Keratinocyte (primary cell): ENCODE measurements around the gene FOXE1. TPM values are rescaled to one million over a fixed set of nuclear protein-coding genes. Genes with fewer than 3 reads are reported as not detected.

Experiments used
- DNase-seq: peaks from one replicate; pipeline ENCODE4 v3.0.0-alpha.2; 2011; ENCODE audit warnings: low read depth, missing footprints, low spot score
- FAIRE-seq: peaks from 2 replicates; lab custom pipeline; 2011; peaks lifted over from hg19 to GRCh38; lab: Jason Lieb, UNC
- H2AFZ ChIP-seq: 2 replicates; pipeline ENCODE4 v1.6.0; 2012; ENCODE audit warnings: low read length, control low read depth, inconsistent platforms; ENCODE audit not compliant: control insufficient read depth
- H3K27ac ChIP-seq: 2 replicates; pipeline ENCODE4 v1.5.1; 2011; ENCODE audit warnings: low read length; ENCODE audit not compliant: control insufficient read depth, insufficient read depth
- H3K27me3 ChIP-seq: 3 replicates; pipeline ENCODE4 v1.6.0; 2011; ENCODE audit warnings: low read length; ENCODE audit not compliant: control insufficient read depth, insufficient read depth; ENCODE audit errors: extremely low read depth
- H3K36me3 ChIP-seq, 2 experiments: 2 replicates in 1 of 2; 3 replicates in 1 of 2; pipeline ENCODE4 v1.5.1; 2011; ENCODE audit warnings: low read length in 2 of 2, mild to moderate bottlenecking in 1 of 2; ENCODE audit not compliant: control insufficient read depth in 2 of 2, insufficient read depth in 2 of 2; ENCODE audit errors: extremely low read depth in 1 of 2
- H3K4me1 ChIP-seq: 3 replicates; pipeline ENCODE4 v1.5.1; 2011; ENCODE audit warnings: low read length; ENCODE audit not compliant: control insufficient read depth, insufficient read depth; ENCODE audit errors: extremely low read depth
- H3K4me2 ChIP-seq: 3 replicates; pipeline ENCODE4 v1.6.0; 2011; ENCODE audit warnings: low read depth, low read length; ENCODE audit not compliant: control insufficient read depth, insufficient read depth; ENCODE audit errors: extremely low read depth
- H3K4me3 ChIP-seq, 3 experiments: fragments of 200-600 bp in 1 of 3; sonication (generic) in 1 of 3; 2 replicates in 2 of 3; 3 replicates in 1 of 3; pipeline ENCODE4 v1.5.1; 2011 to 2016; ENCODE audit warnings: low read length in 3 of 3, mild to moderate bottlenecking in 3 of 3, control low read depth in 2 of 3, inconsistent platforms in 1 of 3, low read depth in 1 of 3, mixed read lengths in 1 of 3, mixed run types in 1 of 3, moderate library complexity in 1 of 3; ENCODE audit not compliant: control insufficient read depth in 2 of 3, insufficient read depth in 2 of 3; ENCODE audit errors: extremely low read depth in 1 of 3
- H3K79me2 ChIP-seq: 2 replicates; pipeline ENCODE4 v1.6.0; 2012; ENCODE audit warnings: low read length; ENCODE audit not compliant: control insufficient read depth, insufficient read depth
- H3K9ac ChIP-seq: 3 replicates; pipeline ENCODE4 v1.6.0; 2011; ENCODE audit warnings: low read length; ENCODE audit not compliant: control insufficient read depth, insufficient read depth; ENCODE audit errors: extremely low read depth
- H3K9me1 ChIP-seq: 3 replicates; pipeline ENCODE4 v1.6.0; 2011; ENCODE audit warnings: low read length; ENCODE audit not compliant: control insufficient read depth, insufficient read depth; ENCODE audit errors: extremely low read depth
- H3K9me3 ChIP-seq: 2 replicates; pipeline ENCODE4 v1.5.1; 2012; ENCODE audit warnings: low read depth, low read length; ENCODE audit not compliant: control insufficient read depth
- H4K20me1 ChIP-seq: 3 replicates; pipeline ENCODE4 v1.6.0; 2011; ENCODE audit warnings: low read length; ENCODE audit not compliant: control insufficient read depth, insufficient read depth; ENCODE audit errors: extremely low read depth
- CTCF ChIP-seq, 3 experiments: IDR thresholded peaks in 1 of 3; conservative IDR thresholded peaks in 1 of 3; optimal IDR thresholded peaks in 1 of 3; 2 replicates in 2 of 3; 3 replicates in 1 of 3; pipeline versions ENCODE3 to v1.5.1; 2011; ENCODE audit warnings: low read length in 3 of 3, mild to moderate bottlenecking in 3 of 3, moderate library complexity in 2 of 3, control low read depth in 1 of 3, inconsistent platforms in 1 of 3; ENCODE audit not compliant: insufficient read depth in 2 of 3; ENCODE audit errors: extremely low read depth in 1 of 3
- EZH2 ChIP-seq: IDR thresholded peaks from one replicate; pipeline ENCODE4 v1.6.1; 2012; ENCODE audit warnings: inconsistent platforms, mild to moderate bottlenecking, low read length, moderate library complexity
- dilution Hi-C: fragments of 300-500 bp; cut with MboI; formaldehyde crosslinking; loops from one replicate; pipeline ENCODE4 v1.7.0; 2020; ENCODE audit warnings: low sequenced_read_pairs; ENCODE audit not compliant: extremely low pct_ligation_motif_present
- polyA plus RNA-seq, 5 experiments: library from polyadenylated mRNA; depleted of rRNA in 3 of 5; stranded (reverse) in 3 of 5; stranded (forward) in 1 of 5; unstranded in 1 of 5; fragments of >200 nt; gene quantifications; 1 replicate in 1 of 5; 2 replicates in 3 of 5; 3 replicates in 1 of 5; pipeline versions ENCODE4 v1.2.1 to v1.2.3, GENCODE V29; 2011 to 2012; ENCODE audit warnings: missing spikeins in 2 of 5, low read depth in 1 of 5, low replicate concordance in 1 of 5

FOXE1 gene
- polyA plus RNA-seq, 1 donor (not counting 4 experiments of a cell fraction or from before 2014, with no cell fraction given) = 0.97 TPM

GRCh38 chr9:97875111-97875510, 22.1 kb downstream of the FOXE1 start:
- Histone ChIP-seq H3K4me1 (peaks cover 39% of the 10 kb centered on the region), H3K27ac (no peak overlapping the region), H3K9ac (no peak overlapping the region), H4K20me1 (no peaks in the 10 kb centered on the region), H3K27me3 (no peaks in the 10 kb centered on the region), H3K9me1 (no peaks in the 10 kb centered on the region), H3K4me3 (no peak overlapping the region), H3K36me3 (no peaks in the 10 kb centered on the region), H3K4me2 (no peak overlapping the region), H3K79me2 (no peaks in the 10 kb centered on the region), H2AFZ (no peak overlapping the region), H3K9me3 (no peaks in the 10 kb centered on the region)
- DNase-seq (no peak), FAIRE-seq (no peak)
- dilution Hi-C loops = no loop called here
- no peak for TF ChIP-seq CTCF (optimal IDR thresholded peaks at IDR 0.05 in 1 of 3, IDR thresholded peaks at IDR 0.05 in 1 of 3, conservative IDR thresholded peaks at IDR 0.05 in 1 of 3; ENCODE audit: extremely low read depth in 1 of 3, insufficient read depth in 2 of 3, low read length in 3 of 3)
- TF ChIP-seq EZH2 = no peak

- H3K4me1 ChIP-seq = peaks cover 39% of the 10 kb centered on the region
- dilution Hi-C loops = no loop called here
- no peaks in the 10 kb centered on the region for H3K79me2 ChIP-seq
- TF ChIP-seq EZH2 (no peak), CTCF (optimal IDR thresholded peaks at IDR 0.05 in 1 of 3, IDR thresholded peaks at IDR 0.05 in 1 of 3, conservative IDR thresholded peaks at IDR 0.05 in 1 of 3; ENCODE audit: extremely low read depth in 1 of 3, insufficient read depth in 2 of 3, low read length in 3 of 3) (no peak)
- no peak overlapping the region for H3K9ac ChIP-seq
- DNase-seq (no peak), FAIRE-seq (no peak)
- no peaks in the 10 kb centered on the region for H3K27me3 ChIP-seq
- no peak overlapping the region for H3K4me3 ChIP-seq
- H2AFZ ChIP-seq = no peak overlapping the region
- no peaks in the 10 kb centered on the region for H3K36me3 ChIP-seq
- H3K27ac ChIP-seq = no peak overlapping the region
- no peaks in the 10 kb centered on the region for H3K9me1 ChIP-seq
- peak overlapping the region; percentile 88 for H3K4me2 ChIP-seq
- no peaks in the 10 kb centered on the region for H3K9me3 ChIP-seq
- H4K20me1 ChIP-seq = no peaks in the 10 kb centered on the region
Observed at GRCh38 chr9:97876061-97876460, 23.0 kb downstream of the FOXE1 start.
